ENCODE data around the gene LMO2.
"Not testable (repeated sequence)": the region's sequence is repeated elsewhere in the genome, so short reads cannot be mapped to it uniquely, and the experiment has no call there.

The LMO2 gene

DNA sequence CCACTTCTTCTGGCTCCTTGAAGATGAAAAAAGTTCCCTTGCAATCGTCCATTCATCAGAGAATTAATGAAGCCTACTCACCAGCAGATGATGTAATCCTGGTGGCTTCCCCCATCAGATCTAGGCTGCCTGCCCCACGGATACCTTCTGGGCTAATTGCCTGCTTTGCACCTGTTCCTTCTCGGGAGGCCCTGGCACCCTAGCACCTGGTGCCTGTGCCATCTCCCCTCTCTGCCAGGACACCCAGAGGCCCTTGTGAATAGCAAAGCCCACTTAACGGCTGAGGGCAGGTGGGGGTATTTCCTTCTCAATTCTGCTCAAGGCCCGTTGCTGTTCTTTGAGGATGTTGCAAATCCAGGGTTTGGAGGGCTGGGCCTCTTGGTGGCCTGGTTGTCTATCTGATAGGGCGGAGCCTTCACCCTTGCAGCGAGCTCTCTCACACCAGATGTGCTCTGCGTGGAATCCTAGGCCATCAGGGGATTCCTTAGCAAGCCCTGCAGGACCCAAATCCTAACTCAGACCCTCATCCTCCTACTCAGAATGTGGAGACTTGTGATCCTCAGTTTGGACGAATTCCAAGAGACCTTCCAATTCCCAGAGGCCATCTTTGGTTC, at the start of gene LMO2:
Gene LMO2 (minus strand): TSS at position 363 of the 614 bp plus-strand sequence. CDS start 22,360 bp downstream, outside the sequence.
- DNase-seq: peak in 3 of 51 donors; percentile 55 to 83 (median 65)

DNA sequence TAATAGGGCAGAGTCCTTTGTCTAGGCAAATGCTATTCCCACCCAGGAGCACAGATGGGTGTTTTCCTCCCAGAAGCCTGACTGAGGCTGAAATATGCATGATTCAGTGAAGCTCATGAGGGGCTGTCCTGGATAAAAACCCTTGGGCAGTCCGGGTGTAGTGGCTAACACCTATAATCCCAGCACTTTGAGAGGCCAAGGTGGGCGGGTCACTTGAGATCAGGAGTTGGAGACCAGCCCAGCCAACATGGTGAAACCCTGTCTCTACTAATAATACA, 48.6 kb upstream of the LMO2 start:
- no peak for DNase-seq

DNA sequence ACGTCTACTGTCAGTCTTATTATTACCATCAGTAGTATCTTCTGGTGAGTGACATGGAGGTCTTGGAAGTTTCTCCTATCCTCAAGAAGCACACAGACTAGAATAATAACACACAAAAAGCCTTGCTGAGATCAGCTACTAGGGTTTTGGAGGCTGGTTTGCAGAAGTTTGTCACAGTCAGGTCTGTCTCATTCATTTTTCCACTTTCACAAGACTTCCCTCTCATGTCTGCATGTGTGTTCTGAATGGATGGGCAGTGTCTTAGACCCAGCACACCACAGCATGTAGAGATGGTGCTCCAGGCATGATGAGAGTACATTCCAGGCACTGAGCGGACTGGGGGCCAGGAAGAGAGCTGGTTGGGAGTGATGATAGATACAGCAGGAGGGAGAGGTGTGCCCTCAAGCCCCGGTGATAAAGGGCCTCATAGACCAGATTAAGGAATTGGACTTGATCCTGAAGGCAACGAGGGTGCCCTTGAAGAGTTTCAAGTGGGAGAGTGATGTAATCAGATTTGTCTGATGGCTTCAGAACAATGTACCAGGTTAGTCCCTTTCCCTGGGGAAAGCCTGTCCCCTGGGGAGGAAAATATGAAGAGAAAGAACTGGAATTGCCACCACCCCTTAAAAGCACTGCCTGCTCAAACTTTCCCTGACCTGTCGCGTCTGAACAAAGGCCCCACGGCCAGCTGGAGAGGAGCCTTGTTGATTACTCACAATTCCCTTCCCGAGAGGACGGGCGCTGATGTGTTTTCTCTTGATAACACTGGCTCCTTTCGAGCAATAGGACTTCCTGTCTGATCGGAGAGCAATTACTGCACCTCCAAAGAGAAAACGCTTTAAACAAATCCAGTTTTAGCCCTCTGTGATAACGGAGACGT, 45.1 kb upstream of the LMO2 start:
- peak in 3 of 51 donors; percentile 14 to 38 (median 21) for DNase-seq

DNA sequence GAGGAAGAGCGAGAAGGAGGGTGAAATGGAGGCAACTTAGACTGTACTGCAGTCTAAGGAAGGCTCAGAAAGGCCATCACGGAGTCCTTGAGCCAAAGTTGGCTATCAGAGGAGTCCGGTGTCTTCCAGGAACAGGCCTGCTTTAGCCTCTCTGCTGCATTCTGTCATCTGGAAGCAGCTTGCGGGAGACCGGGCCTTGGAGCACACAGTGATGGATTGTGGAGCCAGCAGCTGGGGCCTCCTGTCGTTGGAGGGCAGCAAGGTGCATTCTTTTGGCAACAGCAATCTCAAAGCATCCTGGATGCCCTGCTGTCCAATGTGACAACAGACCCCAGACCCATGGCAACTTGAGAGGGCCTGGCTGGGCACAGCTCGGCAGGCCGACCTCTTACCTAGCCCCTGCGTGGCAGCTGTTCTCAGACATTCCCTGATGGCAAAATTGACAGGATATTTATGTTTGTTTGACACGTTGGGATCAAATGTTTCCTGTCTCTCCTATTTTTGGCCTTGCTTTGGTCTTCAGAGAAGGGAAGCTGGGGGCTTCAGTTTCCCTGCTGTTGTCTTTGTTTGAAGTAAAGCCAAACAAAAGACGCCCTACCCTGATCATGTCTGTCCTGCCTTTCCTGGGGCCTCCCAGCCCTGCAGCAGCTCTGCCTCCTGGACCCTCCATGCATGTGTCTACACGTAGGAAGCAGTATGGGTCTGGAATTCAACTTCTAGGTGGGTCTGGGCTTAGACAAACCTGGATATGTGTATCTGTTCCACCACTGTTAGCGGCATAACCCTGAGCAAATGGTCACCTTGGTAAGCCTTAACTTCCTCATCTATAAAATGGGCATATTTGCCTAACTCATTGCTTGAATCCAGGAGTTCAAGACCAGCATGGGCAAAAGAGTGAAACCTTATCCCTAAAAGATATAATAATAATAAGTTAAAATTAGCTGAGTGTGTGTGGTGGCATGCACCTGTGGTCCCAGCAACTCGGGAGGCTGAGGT, 43.9 kb upstream of the LMO2 start:
- no peak for DNase-seq

DNA sequence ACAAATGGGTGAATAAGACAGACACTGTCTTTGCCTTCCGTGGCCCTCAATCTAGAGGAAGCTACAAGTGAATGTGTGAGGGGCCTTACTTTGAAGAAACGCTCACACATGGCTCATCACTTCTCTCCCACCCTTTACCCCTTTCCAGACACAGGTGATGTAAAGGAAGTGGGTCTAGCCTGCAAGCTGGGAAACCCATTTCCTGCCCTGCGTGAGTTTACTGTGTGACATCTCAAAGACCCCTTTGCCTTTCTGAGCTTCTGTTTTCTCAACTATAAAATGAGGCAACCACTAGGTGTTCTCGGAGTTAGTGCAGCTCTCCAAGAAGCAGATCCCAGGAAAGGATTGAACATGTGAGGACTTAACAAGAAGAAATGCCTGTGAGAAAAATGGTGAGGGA, 43.1 kb upstream of the LMO2 start:
- DNase-seq: no peak

DNA sequence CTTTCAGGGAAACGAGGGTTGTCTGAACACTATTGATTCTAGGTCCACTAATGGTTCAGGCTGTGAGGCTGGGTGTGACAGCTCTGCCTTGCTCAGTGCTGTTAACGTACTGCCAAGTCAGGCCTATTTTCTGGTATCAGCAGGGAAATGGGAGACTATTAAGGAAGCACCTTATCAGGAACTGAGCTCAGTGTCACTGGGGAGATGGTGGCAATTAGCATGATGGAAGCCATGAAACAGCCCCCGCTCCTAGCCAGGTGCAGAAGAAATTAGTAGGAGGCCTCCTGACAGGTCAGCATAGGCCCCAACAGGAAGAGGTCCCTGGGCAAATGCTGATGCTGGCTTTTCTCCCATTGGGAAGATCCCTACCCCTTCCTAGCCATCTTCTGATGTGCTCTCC, 42.6 kb upstream of the LMO2 start:
- no peak for DNase-seq

DNA sequence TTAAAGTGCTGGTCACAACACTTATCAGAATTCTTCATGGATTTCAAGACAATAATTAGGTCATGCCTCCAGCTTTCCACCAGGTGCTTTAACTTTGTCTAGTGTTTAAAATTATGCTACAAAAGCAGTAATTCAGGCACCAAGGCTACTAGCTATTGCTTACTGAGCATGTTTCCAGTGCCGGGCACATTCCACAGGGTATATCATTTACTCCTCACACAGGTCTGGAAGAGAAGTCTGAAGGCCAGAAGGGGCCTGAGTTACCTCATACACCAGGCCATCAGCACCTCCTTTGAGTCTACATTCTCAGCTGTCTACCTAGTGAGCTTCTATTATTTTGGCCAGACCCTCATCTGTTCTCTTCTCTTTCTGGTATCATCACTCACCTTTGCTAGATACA, 41.7 kb upstream of the LMO2 start:
- DNase-seq: no peak

DNA sequence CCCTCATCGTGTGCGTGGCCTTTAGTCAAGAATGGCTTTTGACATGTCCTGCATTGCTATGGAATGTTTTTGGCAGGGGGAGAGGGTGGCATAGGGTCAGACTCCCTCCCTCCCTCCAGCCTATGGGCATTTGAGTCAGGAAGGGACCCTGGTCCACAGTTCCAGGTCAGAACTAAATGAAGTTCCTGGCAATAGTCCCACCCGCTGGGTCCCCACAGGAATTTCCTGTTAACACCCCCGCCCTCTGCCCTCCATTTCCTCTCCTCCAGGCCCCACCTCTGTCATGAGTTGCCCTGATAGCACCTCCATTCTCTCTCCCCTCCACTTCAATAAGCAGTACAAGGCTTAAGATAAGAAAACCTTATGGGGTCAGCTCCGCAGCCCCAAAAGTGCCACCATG, 40.8 kb upstream of the LMO2 start:
- DNase-seq: no peak

DNA sequence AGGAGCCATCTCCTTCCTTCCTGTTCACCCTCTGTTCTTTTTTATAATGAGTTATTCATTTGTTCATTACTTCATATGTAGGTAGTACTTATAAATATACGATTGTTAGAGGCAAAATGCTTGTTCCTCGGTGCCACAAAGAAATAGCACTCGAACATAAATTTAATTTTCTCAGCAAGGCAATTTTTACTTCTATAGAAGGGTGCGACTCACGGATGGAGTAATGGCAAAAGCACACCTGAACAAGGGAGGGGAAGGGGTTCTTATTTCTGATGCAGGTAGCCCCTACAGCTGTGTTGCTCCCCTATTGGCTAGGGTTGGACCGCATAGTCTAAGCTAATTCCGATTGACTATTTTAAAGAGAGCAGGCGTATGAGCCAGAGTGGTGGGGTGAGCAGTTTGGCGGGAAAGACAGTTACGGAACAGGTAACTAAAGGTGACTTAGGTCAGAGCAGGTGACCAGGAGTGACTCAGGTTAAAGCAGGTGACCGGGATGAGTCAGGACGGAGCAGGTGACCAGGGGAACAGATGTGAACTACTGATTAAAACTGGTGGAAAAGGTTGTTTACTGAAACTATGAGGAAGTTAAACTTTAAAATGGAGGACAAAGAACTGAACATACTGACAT, 40.0 kb upstream of the LMO2 start:
- not testable (repeated sequence) for DNase-seq

DNA sequence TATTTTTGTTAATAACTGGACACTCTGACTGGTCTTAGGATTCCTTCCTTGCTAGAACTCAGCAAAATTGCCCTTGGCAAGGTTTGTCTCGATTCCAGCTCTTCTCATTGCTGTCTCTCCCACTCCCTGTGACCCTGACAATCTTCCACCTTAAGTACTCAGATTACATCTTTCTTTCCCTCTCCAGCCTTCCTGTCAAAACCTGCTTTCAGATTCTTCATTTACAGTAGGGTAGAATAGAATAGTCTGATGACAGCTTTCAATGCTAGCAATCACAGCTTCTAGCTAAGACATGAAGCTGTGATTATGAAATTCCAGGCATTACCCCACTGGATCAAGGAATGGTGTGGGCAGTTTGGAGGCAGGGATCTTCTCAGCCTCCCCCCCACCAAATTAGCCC, 39.2 kb upstream of the LMO2 start:
- DNase-seq: no peak

DNA sequence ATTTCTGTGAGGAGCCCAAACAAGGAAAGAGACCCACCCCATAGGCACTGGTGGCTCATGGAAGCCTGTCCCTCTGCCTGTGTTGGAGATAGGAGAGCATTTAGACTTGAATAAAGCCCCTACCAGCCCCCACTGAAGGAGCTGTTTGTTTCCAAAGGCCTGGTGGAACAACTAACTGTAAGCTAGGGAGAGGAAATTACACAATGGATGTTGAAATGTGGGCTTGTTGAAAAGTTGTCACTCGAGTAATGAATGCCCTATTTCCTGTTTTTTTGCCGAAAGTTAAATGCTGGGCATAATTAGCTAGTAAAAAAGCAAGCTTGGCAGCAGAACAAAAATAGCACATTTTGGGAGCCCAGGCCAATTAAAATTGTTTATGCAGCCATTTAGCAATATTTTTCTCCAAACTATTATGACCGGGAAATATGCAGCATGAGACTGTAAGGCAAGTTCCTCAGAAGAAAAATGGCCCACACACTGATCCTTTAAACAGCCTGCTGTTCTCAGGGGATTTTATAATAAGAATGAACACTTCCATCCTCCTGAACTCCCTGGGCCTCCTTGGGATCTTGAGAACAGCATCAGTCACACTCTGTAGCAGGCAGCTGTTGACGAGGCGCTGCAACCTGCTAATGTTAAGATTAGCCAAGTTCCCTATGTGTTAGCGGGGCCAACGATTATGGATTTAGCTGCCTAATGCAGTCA, 38.6 kb upstream of the LMO2 start:
- peak in 3 of 51 donors; percentile 7 to 35 (median 18) for DNase-seq

DNA sequence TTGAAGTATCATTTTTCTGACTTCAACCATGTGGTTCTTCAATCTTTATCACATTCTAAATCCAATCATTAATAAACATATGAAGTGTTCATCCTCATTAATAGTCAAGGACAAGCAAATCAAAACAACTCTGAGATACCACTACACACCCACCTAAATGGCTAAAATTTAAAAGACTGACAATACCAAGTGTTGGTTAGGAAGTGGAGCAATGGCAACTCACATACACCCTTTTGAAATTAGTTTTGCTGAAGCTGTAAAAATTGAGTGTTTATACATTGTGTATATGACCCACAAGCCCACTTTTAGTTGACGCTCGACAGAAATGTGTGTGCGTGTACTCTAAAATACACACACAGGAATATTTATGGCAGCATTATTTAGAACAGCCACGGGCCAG, 36.7 kb upstream of the LMO2 start:
- no peak for DNase-seq

DNA sequence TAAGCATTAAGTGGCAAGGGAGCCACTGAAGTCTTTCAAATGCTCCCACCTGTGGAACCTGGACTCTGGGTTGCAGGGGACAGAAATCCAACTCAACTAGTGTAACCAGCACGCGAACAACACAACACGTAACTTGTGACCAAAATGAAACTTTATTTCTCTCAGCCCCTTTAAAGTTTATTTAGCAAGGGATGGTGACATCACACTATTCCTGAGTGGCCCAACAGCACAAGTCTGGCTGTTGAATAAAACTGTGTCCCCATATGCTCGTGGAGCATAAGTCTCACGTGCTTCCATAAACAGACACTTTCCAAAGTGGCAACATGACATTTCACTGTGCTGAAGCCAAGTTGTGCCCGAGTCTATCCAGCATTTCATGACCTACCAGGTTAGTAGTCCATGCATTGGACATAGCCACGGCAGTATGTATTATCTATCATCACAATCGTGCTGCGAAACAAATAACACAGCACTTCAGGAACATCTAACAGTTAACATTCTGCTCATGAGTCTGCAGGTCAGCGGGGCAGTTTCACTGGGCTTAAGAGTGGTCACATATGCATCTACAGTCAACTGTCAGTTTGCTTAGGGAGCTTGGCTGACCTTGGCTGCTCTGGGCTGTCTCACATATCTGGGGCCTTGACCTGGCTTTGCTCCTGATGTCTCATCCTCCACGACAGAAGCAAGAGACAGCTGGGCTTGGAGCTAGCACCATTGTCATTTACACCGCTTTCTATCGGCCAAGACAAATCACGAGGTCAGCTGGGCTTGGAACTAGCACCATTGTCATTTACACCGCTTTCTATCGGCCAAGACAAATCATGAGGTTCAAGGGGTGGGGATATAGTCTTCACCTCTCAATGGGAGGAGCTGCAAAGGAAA, 35.0 kb upstream of the LMO2 start:
- no peak for DNase-seq

DNA sequence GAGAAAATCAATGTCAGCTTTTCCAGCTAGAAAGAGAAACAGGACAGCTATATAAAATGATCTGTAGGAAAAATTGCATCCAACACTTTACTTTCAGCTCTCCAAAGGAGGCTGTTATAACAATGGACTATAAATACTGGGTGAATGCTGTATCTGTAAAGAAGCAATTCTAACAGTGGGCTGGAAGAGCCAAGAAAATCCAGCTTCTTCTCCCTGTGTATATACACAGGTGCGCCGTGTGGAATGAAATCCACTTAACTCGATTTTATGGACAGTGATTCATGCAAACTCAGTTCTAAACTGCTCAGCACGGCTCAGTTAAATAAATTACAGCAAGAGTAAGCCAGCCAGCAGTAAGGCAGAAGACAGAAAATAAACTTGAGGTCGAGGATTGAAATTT, 32.5 kb upstream of the LMO2 start:
- no peak for DNase-seq

DNA sequence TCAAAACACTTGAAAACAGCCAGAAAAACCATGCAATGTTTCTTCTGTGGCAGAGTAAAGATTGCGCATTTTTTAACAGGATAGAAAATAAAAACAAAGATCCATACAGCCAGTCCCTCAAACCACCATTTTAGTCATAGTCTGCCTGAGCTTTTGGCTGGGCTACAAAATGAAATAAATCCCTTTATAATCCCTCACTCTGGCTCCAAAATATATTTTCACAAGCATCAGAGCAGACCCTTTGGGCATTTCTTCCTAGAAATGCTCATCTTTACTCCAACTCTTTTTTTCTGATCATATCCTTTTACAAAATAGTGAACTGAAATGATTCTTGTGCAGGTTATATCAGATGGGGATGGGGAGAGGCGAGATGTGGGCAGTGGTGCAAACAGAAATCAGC, 31.8 kb upstream of the LMO2 start:
- DNase-seq: no peak

DNA sequence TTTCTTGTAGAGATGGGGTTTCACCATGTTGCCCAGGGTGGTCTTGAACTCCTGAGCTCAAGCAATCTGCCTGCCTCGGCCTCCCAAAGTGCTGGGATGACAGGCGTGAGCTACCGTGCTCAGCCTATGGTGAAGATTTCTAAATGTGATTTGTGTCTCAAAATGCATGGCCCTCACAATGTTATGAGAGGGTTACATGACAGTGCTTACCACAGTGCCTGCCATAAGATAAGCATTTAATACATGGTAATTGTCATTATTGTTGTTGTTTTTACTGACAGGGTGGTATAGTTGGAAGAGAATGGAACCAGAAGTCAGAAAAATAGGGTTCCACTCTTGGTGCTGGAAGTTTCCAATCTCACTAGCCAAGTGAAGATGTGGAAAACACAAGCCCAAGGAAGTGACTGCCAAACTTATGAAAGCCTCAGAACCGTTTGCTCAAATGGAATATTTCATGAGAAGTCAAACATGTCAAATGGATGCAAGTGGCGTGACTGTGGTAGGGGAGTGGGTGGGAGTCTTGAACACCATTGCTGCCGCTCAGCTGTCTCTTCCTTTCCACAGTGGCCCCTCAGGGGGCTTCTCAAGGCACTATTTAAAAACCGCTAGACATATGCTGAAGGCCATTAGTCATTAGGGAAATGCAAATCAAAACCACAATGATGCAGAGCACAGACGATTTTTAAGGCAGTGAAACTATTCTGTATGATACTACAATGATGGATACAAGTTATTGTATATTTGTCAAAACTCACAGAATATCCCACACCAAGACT, 29.1 kb upstream of the LMO2 start:
- DNase-seq: no peak

DNA sequence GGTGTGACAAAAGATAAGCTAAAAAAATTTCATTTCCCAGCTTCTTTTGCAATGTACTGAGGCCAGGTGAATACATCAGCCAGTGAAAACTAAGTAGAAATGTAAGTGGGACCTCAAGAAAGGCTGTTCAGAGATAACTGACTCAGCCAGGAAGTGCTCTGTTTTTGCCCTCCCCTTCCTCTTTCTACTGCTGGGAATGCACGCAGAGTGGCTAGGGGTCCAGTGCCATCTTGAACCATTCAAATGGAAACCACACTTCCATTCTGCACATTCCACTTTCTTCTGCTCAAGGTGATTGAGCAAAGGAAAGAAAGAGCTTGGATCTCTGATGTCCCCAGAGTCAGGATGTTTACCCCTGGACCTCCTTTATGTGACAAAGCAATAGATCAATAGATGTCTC, 27.8 kb upstream of the LMO2 start:
- DNase-seq: no peak

DNA sequence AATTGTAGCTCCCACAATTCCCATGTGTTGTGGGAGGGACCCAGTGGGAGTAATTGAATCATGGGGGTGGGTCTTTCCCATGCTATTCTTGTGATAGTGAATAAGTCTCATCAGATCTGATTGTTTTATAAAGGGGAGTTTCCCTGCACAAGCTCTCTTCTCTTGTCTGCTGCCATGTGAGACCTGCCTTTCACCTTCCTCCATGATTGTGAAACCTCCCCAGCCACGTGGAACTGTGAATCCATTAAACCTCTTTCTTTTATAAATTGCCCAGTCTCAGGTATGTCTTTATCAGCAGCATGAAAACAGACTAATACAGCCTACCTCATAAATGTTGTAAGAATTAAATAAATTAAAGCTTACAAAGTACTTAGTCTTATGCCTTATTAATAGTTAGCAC, 25.5 kb upstream of the LMO2 start:
- DNase-seq: not testable (repeated sequence)

DNA sequence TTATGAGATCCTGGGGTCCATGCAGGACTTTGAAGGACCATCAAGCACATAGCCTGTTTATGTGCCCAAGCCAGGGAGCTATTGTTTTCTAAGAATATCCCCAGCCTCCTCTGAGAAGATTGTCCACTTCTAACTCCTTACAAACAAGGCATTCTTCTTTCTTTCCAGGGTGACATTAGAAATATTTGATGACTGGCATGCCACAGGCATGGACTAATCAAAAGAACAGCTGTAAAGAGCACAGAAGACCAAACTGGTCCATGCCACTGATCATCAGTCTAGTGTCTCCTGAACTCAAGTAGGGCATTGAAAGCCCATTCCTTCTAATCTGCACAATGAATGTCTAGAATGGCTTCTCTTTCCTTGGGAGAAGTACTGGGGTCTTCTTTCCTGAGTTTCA, 24.9 kb upstream of the LMO2 start:
- no peak for DNase-seq

All from hypothalamus (tissue), 51 donors.